H1 (cell line): ENCODE results near the gene KRT7. TPM values are rescaled to one million over a fixed set of nuclear protein-coding genes. Genes with fewer than 3 reads are reported as not detected.

Experiments used
- CTCF ChIA-PET: fragments of 300-600 bp; sonication (Branson Sonifier 250); formaldehyde crosslinking; loops from one replicate; lab custom pipeline; 2021; ENCODE audit not compliant: partially characterized antibody; lab: Charles Lee
- POLR2A ChIA-PET: fragments of 300-600 bp; sonication (Branson Sonifier 250); formaldehyde crosslinking; loops from one replicate; lab custom pipeline; 2021; ENCODE audit warnings: inconsistent platforms; ENCODE audit not compliant: partially characterized antibody; lab: Charles Lee
- DNase-seq, 2 experiments: peaks; one replicate each; pipeline versions ENCODE4 v3.0.0 to v3.0.0-alpha.2; 2010 to 2022; ENCODE audit warnings: low spot score in 2 of 2, low read depth in 1 of 2, mixed read lengths in 1 of 2
- FAIRE-seq: peaks from 2 replicates; lab custom pipeline; 2011; peaks lifted over from hg19 to GRCh38; lab: Jason Lieb, UNC
- H2AFZ ChIP-seq: 2 replicates; pipeline ENCODE4 v1.8.1; 2012; ENCODE audit warnings: low read length, inconsistent platforms
- H2AK5ac ChIP-seq: 2 replicates; pipeline ENCODE4 v1.6.1; 2013; ENCODE audit warnings: low read depth, low read length
- H2BK120ac ChIP-seq: replicated peaks from 2 replicates; pipeline ENCODE3; 2013; ENCODE audit warnings: low read depth, low read length, inconsistent platforms
- H2BK12ac ChIP-seq: 2 replicates; pipeline ENCODE4 v1.6.1; 2013; ENCODE audit warnings: low read depth, low read length
- H2BK15ac ChIP-seq: 2 replicates; pipeline ENCODE4 v1.6.1; 2013; ENCODE audit warnings: low read length
- H2BK20ac ChIP-seq: 2 replicates; pipeline ENCODE4 v1.6.1; 2013; ENCODE audit warnings: low read length
- H2BK5ac ChIP-seq: 2 replicates; pipeline ENCODE4 v1.6.1; 2013; ENCODE audit warnings: low read depth, low read length
- H3K14ac ChIP-seq: 2 replicates; pipeline ENCODE4 v1.6.1; 2013; ENCODE audit warnings: inconsistent platforms; ENCODE audit not compliant: insufficient read length
- H3K18ac ChIP-seq: 2 replicates; pipeline ENCODE4 v1.6.1; 2013; ENCODE audit warnings: low read length; ENCODE audit errors: extremely low read depth
- H3K23ac ChIP-seq: 2 replicates; pipeline ENCODE4 v1.6.1; 2013; ENCODE audit warnings: inconsistent platforms; ENCODE audit not compliant: insufficient read length
- H3K23me2 ChIP-seq: 2 replicates; pipeline ENCODE4 v1.6.1; 2013; ENCODE audit warnings: low read depth, low read length
- H3K27ac ChIP-seq: 2 replicates; pipeline ENCODE4 v1.6.1; 2011; ENCODE audit warnings: low read depth, low read length, inconsistent platforms
- H3K27me3 ChIP-seq, 4 experiments: replicated peaks in 1 of 4; 1 replicate in 1 of 4; 2 replicates in 3 of 4; pipeline versions ENCODE4 v1.6.1 to v1.8.1; 2011 to 2013; ENCODE audit warnings: low read length in 3 of 4, mild to moderate bottlenecking in 3 of 4, inconsistent platforms in 2 of 4, mixed read lengths in 2 of 4, moderate library complexity in 1 of 4; ENCODE audit not compliant: control insufficient read depth in 3 of 4, insufficient read depth in 3 of 4; ENCODE audit errors: extremely low read depth in 1 of 4
- H3K36me3 ChIP-seq, 4 experiments: 2 replicates each; pipeline versions ENCODE4 v1.6.1 to v1.8.1; 2011 to 2013; ENCODE audit warnings: mild to moderate bottlenecking in 4 of 4, low read length in 3 of 4, moderate library complexity in 2 of 4, control low read depth in 1 of 4, inconsistent platforms in 1 of 4; ENCODE audit not compliant: insufficient read depth in 4 of 4, control insufficient read depth in 2 of 4
- H3K4ac ChIP-seq: replicated peaks from 2 replicates; pipeline ENCODE3; 2013; ENCODE audit warnings: low read length, low read depth, mixed read lengths, inconsistent platforms; ENCODE audit not compliant: insufficient read length
- H3K4me1 ChIP-seq, 4 experiments: replicated peaks in 1 of 4; 1 replicate in 1 of 4; 2 replicates in 3 of 4; pipeline versions ENCODE4 v1.6.1 to v1.8.1; 2011 to 2013; ENCODE audit warnings: low read length in 3 of 4, inconsistent platforms in 2 of 4, mixed read lengths in 1 of 4; ENCODE audit not compliant: insufficient read depth in 4 of 4, control insufficient read depth in 3 of 4
- H3K4me2 ChIP-seq, 2 experiments: 2 replicates each; pipeline versions ENCODE4 v1.6.1 to v1.8.1; 2011 to 2013; ENCODE audit warnings: low read depth in 2 of 2, low read length in 2 of 2, control low read depth in 1 of 2, inconsistent platforms in 1 of 2, mild to moderate bottlenecking in 1 of 2; ENCODE audit not compliant: insufficient read depth in 1 of 2
- H3K4me3 ChIP-seq, 4 experiments: fragments of 200-600, 300-600 bp in 1 of 4; sonication (generic), shearing (Covaris generic), sonication (Bioruptor Twin) in 1 of 4; 2 replicates each; pipeline versions ENCODE4 v1.5.1 to v1.8.1; 2011 to 2016; ENCODE audit warnings: low read length in 4 of 4, low read depth in 3 of 4, control low read depth in 2 of 4, inconsistent platforms in 2 of 4, mild to moderate bottlenecking in 2 of 4, mixed read lengths in 1 of 4, moderate library complexity in 1 of 4; ENCODE audit not compliant: insufficient read depth in 2 of 4; ENCODE audit errors: extremely low read depth in 1 of 4
- H3K56ac ChIP-seq: replicated peaks from 2 replicates; pipeline ENCODE3; 2013; ENCODE audit warnings: low read depth, mild to moderate bottlenecking, mixed read lengths, low read length, inconsistent platforms; ENCODE audit not compliant: insufficient read length
- H3K79me1 ChIP-seq: 2 replicates; pipeline ENCODE4 v1.6.1; 2013; ENCODE audit warnings: low read depth, low read length, control low read depth
- H3K79me2 ChIP-seq, 2 experiments: 2 replicates each; pipeline versions ENCODE4 v1.6.1 to v1.8.1; 2012 to 2013; ENCODE audit warnings: low read length in 2 of 2, mild to moderate bottlenecking in 2 of 2, inconsistent platforms in 1 of 2; ENCODE audit not compliant: insufficient read depth in 2 of 2, control insufficient read depth in 1 of 2
- H3K9ac ChIP-seq, 4 experiments: replicated peaks in 1 of 4; 1 replicate in 1 of 4; 2 replicates in 3 of 4; pipeline versions ENCODE4 v1.6.1 to v1.8.1; 2011 to 2013; ENCODE audit warnings: low read depth in 3 of 4, low read length in 3 of 4, control low read depth in 2 of 4, mild to moderate bottlenecking in 2 of 4, moderate library complexity in 2 of 4, inconsistent platforms in 1 of 4; ENCODE audit errors: extremely low read depth in 1 of 4
- H3K9me3 ChIP-seq, 2 experiments: 2 replicates each; pipeline versions ENCODE4 v1.6.1 to v1.8.1; 2012 to 2013; ENCODE audit warnings: mild to moderate bottlenecking in 2 of 2, moderate library complexity in 2 of 2, control low read depth in 1 of 2, inconsistent platforms in 1 of 2, low read depth in 1 of 2, low read length in 1 of 2, mixed read lengths in 1 of 2; ENCODE audit not compliant: insufficient read depth in 2 of 2
- H4K20me1 ChIP-seq, 2 experiments: replicated peaks in 1 of 2; 2 replicates each; pipeline versions ENCODE3 to v1.8.1; 2011 to 2013; ENCODE audit warnings: inconsistent platforms in 2 of 2, low read length in 2 of 2, mild to moderate bottlenecking in 1 of 2; ENCODE audit not compliant: insufficient read depth in 2 of 2, control insufficient read depth in 1 of 2
- H4K5ac ChIP-seq: 2 replicates; pipeline ENCODE4 v1.6.1; 2013; ENCODE audit warnings: low read length, low read depth, mixed read lengths, inconsistent platforms; ENCODE audit not compliant: insufficient read length
- H4K8ac ChIP-seq: 2 replicates; pipeline ENCODE4 v1.8.0; 2013; ENCODE audit warnings: mild to moderate bottlenecking, moderate library complexity, low read length, inconsistent platforms; ENCODE audit not compliant: insufficient read depth; ENCODE audit errors: extremely low read depth
- H4K91ac ChIP-seq: replicated peaks from 2 replicates; pipeline ENCODE3; 2013; ENCODE audit warnings: low read length, mixed read lengths, inconsistent platforms; ENCODE audit not compliant: insufficient read length
- BACH1 ChIP-seq: IDR thresholded peaks from 2 replicates; pipeline ENCODE4 v1.6.1; 2012; ENCODE audit warnings: low read length, improper control_type of control experiment
- BCL11A ChIP-seq, 2 experiments: IDR thresholded peaks; one replicate each; pipeline ENCODE4 v1.6.1; 2011; ENCODE audit warnings: low read depth in 2 of 2, low read length in 2 of 2, mild to moderate bottlenecking in 2 of 2
- CBX8 ChIP-seq: fragments of 300-800, 300-1000 bp; sonication (generic); IDR thresholded peaks from 2 replicates; pipeline ENCODE4 v1.7.1; 2016; ENCODE audit warnings: low read depth, low read length, borderline replicate concordance
- EP300 ChIP-seq, 2 experiments: IDR thresholded peaks; 1 replicate in 1 of 2; 2 replicates in 1 of 2; pipeline ENCODE4 v1.6.1; 2011 to 2012; ENCODE audit warnings: low read depth in 2 of 2, low read length in 2 of 2, mild to moderate bottlenecking in 2 of 2, borderline replicate concordance in 1 of 2, inconsistent platforms in 1 of 2, moderate library complexity in 1 of 2
- HDAC2 ChIP-seq, 2 experiments: fragments of 300-600 bp in 1 of 2; sonication (generic) in 1 of 2; IDR thresholded peaks; 2 replicates each; pipeline ENCODE4 v1.6.1; 2011 to 2012; ENCODE audit warnings: low read depth in 2 of 2, low read length in 2 of 2, mild to moderate bottlenecking in 2 of 2, moderate library complexity in 2 of 2, borderline replicate concordance in 1 of 2, inconsistent platforms in 1 of 2
- KDM4A ChIP-seq: IDR thresholded peaks from one replicate; pipeline ENCODE4 v1.7.1; 2012; ENCODE audit warnings: low read depth, mild to moderate bottlenecking, moderate library complexity, low read length, inconsistent platforms; ENCODE audit not compliant: severe bottlenecking
- KDM5A ChIP-seq: fragments of 200-600 bp; IDR thresholded peaks from 2 replicates; pipeline ENCODE4 v1.7.1; 2012; ENCODE audit warnings: mild to moderate bottlenecking, low read length, inconsistent platforms, mixed read lengths
- RBBP5 ChIP-seq: IDR thresholded peaks from 2 replicates; pipeline ENCODE4 v1.7.1; 2012; ENCODE audit warnings: low read depth, mild to moderate bottlenecking, inconsistent platforms, low read length, moderate library complexity, borderline replicate concordance
- TAF7 ChIP-seq: optimal IDR thresholded peaks from 2 replicates; pipeline ENCODE3; 2011; ENCODE audit warnings: low read depth, mild to moderate bottlenecking, inconsistent platforms, low read length, moderate library complexity, borderline replicate concordance
- ZNF274 ChIP-seq: IDR thresholded peaks from 2 replicates; pipeline ENCODE4 v1.7.0; 2012; ENCODE audit warnings: low read length, borderline replicate concordance; ENCODE audit errors: extremely low read depth
- WGBS, 2 experiments: shearing (Covaris generic) in 1 of 2; methylation state at CpG; one replicate each; pipeline versions ENCODE4 v1.1.6 to v1.1.7; 2013 to 2015; ENCODE audit warnings: low lambda C conversion rate in 2 of 2, mixed read lengths in 2 of 2, inconsistent platforms in 1 of 2, low coverage in 1 of 2, missing lambda C conversion rate in 1 of 2; ENCODE audit not compliant: insufficient replicate concordance in 2 of 2, insufficient coverage in 1 of 2, insufficient read length in 1 of 2; ENCODE audit errors: extremely low coverage in 1 of 2, missing lambda C conversion rate in 1 of 2; 5-methylcytosine and 5-hydroxymethylcytosine counted together
- polyA plus RNA-seq, 7 experiments: library from polyadenylated mRNA; depleted of rRNA in 3 of 7; stranded (reverse) in 5 of 7; unstranded in 2 of 7; fragments of >200 nt in 5 of 7; fragments of 200-250 nt in 2 of 7; gene quantifications; 1 replicate in 5 of 7; 2 replicates in 1 of 7; 4 replicates in 1 of 7; pipeline versions ENCODE4 v1.2.1 to v1.2.3, GENCODE V29; 2011 to 2013; ENCODE audit warnings: missing spikeins in 2 of 7, mixed read lengths in 2 of 7
- total RNA-seq: library from RNA; stranded (reverse); fragmentation: NEBNext Ultra II Directional; extraction: Animal tissue kit (Norgen Biotek cat#: 25700); gene quantifications from 2 replicates; pipeline ENCODE4 v1.2.1, GENCODE V29; 2021
- TF ChIP-seq, protein P1 (sequence below): IDR thresholded peaks from 2 replicates; pipeline ENCODE4 v1.6.1; 2012; ENCODE audit warnings: inconsistent platforms

The KRT7 gene
- total and polyA plus RNA-seq, 2 of the 8 experiments (the other 6 are each of a cell fraction or from before 2014, with no cell fraction given) = 13.2 to 19.0 TPM

DNA sequence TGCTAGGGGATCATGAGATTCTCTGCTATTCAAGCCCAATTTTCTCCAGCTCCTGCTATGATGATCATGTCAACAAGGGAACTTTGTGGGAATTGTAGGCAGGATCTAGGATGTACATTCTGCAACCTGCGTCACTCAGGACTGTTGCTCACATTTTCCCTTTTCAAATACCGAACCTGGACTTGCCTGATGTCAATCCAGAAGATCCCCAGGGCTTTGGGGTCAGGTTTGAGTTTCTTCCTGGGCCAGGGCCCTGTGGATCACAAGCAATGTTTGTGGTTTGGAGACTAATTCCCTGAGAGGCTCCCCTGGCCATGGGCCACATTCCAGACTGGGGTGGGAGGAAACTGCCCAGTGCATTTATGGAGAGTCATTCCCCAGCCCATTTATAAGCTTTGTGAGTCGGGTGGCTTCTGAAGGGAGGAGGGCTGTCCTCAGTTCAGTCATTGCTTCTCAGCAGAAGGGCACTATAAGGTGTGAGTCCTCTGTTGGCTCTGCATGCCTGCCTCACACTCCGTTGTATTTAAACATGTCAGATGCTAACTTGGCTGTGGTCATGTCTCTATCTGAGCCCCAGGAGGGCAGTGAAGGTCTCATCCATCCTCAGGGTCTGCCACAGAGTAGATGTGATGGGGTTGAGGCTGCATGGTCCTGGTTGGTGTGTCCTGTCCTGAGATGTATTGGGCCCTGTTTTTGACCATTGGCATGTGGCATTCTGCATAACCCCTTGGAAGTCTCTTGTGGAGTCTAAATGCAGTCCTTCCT lies 47.9 kb downstream of the KRT7 start:
- Histone ChIP-seq H3K27ac (no peak overlapping the region), H3K23me2 (peaks cover 4% of the 10 kb centered on the region; the same call in 1 of the 2 replicates), H3K4ac (no peak overlapping the region), H2BK15ac (no peak overlapping the region), H3K27me3 (peaks cover 0 to 12% (median 5%) of the 10 kb centered on the region in 4 experiments; a peak in 4 of 7 replicates), H4K8ac (no peak overlapping the region), H3K4me2 (no peak overlapping the region), H3K4me3 (no peak overlapping the region), H3K4me1 (peaks cover 0 to 4% (median 0%) of the 10 kb centered on the region in 4 experiments; a peak in 1 of 7 replicates), H3K14ac (no peak overlapping the region), H2BK5ac (no peak overlapping the region), H4K91ac (no peak overlapping the region), H4K5ac (no peak overlapping the region), H2BK12ac (no peak overlapping the region), H2AFZ (no peak overlapping the region), H3K9me3 (no peaks in the 10 kb centered on the region), H3K79me1 (no peaks in the 10 kb centered on the region; the same call in 1 of the 2 replicates), H3K18ac (no peak overlapping the region), H2BK20ac (no peak overlapping the region), H3K23ac (no peak overlapping the region), H2BK120ac (no peak overlapping the region), H3K56ac (no peak overlapping the region), H3K79me2 (no peaks in the 10 kb centered on the region), H4K20me1 (no peaks in the 10 kb centered on the region), H3K9ac (no peak overlapping the region), H2AK5ac (no peak overlapping the region), H3K36me3 (no peaks in the 10 kb centered on the region)
- DNase-seq (no peak), FAIRE-seq (no peak)
- ChIA-PET CTCF (interaction anchor here (0.5 to 10.7 kb wide), 28 partner anchors 10 to 141 kb away, joined by 3 to 105 read pairs (median 14); no protein-coding TSS in a partner anchor), POLR2A (no interaction called here)
- WGBS, 2 experiments = 73% methylated on average over 4 of the region's 4 CpGs; no CpG with 5 or more reads in 1 of the 2 experiments
- TF ChIP-seq, protein P1, sequence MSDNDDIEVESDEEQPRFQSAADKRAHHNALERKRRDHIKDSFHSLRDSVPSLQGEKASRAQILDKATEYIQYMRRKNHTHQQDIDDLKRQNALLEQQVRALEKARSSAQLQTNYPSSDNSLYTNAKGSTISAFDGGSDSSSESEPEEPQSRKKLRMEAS = no peak
- TF ChIP-seq EP300 (IDR thresholded peaks at IDR 0.05; ENCODE audit: borderline replicate concordance in 1 of 2, low read depth in 2 of 2, low read length in 2 of 2) (no peak), RBBP5 (no peak), CBX8 (no peak), TAF7 (no peak), BCL11A (IDR thresholded peaks at IDR 0.05; ENCODE audit: low read depth in 2 of 2, low read length in 2 of 2) (no peak), KDM5A (no peak), ZNF274 (no peak), BACH1 (no peak), KDM4A (no peak), HDAC2 (IDR thresholded peaks at IDR 0.05; ENCODE audit: borderline replicate concordance in 1 of 2, low read depth in 2 of 2, low read length in 2 of 2) (no peak)
